ENCODE results near the gene ZBTB40.

Gene ZBTB40

GRCh38 chr1:22508991-22509390 lies 57.3 kb downstream of the ZBTB40 start:
- no peak for DNase-seq

GRCh38 chr1:22509815-22510214 lies 58.2 kb downstream of the ZBTB40 start:
- DNase-seq, result no peak

GRCh38 chr1:22512873-22513272 lies 61.2 kb downstream of the ZBTB40 start:
- no peak for DNase-seq

GRCh38 chr1:22516906-22517571 lies 65.4 kb downstream of the ZBTB40 start:
- no peak for DNase-seq

GRCh38 chr1:22517956-22518355 lies 66.3 kb downstream of the ZBTB40 start:
- no peak for DNase-seq

GRCh38 chr1:22518379-22518778 lies 66.7 kb downstream of the ZBTB40 start:
- DNase-seq, result no peak

GRCh38 chr1:22520871-22521270 lies 69.2 kb downstream of the ZBTB40 start:
- DNase-seq, result no peak

GRCh38 chr1:22521692-22522091 lies 70.0 kb downstream of the ZBTB40 start:
- peak; percentile 20 for DNase-seq

- no peak for DNase-seq
Measured at GRCh38 chr1:22522221-22522743, 70.6 kb downstream of the ZBTB40 start.

GRCh38 chr1:22524481-22524880 lies 72.8 kb downstream of the ZBTB40 start:
- DNase-seq, result no peak

GRCh38 chr1:22525211-22525610 lies 73.6 kb downstream of the ZBTB40 start:
- DNase-seq, result no peak

GRCh38 chr1:22525646-22526045 lies 74.0 kb downstream of the ZBTB40 start:
- no peak for DNase-seq

- DNase-seq, result no peak
Measured at GRCh38 chr1:22526098-22526497, 74.4 kb downstream of the ZBTB40 start.

- DNase-seq, result no peak
Measured at GRCh38 chr1:22526677-22527076, 75.0 kb downstream of the ZBTB40 start.

- no peak for DNase-seq
Measured at GRCh38 chr1:22527122-22527521, 75.5 kb downstream of the ZBTB40 start.

GRCh38 chr1:22527555-22528296 lies 76.1 kb downstream of the ZBTB40 start:
- no peak for DNase-seq

GRCh38 chr1:22528451-22528850 lies 76.8 kb downstream of the ZBTB40 start:
- no peak for DNase-seq

- DNase-seq, result peak; percentile 87
Measured at GRCh38 chr1:22529901-22530621, 78.4 kb downstream of the ZBTB40 start.

- no peak for DNase-seq
Measured at GRCh38 chr1:22530715-22531114, 79.1 kb downstream of the ZBTB40 start.

- no peak for DNase-seq
Measured at GRCh38 chr1:22531251-22531650, 79.6 kb downstream of the ZBTB40 start.

- no peak for DNase-seq
Measured at GRCh38 chr1:22533244-22533895, 81.7 kb downstream of the ZBTB40 start.

- DNase-seq, result no peak
Measured at GRCh38 chr1:22534951-22535350, 83.3 kb downstream of the ZBTB40 start.

GRCh38 chr1:22535399-22535798 lies 83.7 kb downstream of the ZBTB40 start:
- DNase-seq, result no peak

All from right forelimb (tissue), 1 donor.